Measurements from ENCODE around the gene BRINP1.

Gene BRINP1

GRCh38 chr9:119157196-119157595, 212.0 kb downstream of the BRINP1 start:
- no peak overlapping the region for H3K4me3 ChIP-seq (ENCODE audit: control insufficient read depth, low read depth, low read length)
- no peak for DNase-seq (ENCODE audit: low read depth)
- TF ChIP-seq, protein P1, sequence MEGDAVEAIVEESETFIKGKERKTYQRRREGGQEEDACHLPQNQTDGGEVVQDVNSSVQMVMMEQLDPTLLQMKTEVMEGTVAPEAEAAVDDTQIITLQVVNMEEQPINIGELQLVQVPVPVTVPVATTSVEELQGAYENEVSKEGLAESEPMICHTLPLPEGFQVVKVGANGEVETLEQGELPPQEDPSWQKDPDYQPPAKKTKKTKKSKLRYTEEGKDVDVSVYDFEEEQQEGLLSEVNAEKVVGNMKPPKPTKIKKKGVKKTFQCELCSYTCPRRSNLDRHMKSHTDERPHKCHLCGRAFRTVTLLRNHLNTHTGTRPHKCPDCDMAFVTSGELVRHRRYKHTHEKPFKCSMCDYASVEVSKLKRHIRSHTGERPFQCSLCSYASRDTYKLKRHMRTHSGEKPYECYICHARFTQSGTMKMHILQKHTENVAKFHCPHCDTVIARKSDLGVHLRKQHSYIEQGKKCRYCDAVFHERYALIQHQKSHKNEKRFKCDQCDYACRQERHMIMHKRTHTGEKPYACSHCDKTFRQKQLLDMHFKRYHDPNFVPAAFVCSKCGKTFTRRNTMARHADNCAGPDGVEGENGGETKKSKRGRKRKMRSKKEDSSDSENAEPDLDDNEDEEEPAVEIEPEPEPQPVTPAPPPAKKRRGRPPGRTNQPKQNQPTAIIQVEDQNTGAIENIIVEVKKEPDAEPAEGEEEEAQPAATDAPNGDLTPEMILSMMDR (conservative IDR thresholded peaks at IDR 0.05; ENCODE audit: control insufficient read depth, insufficient read depth, low read depth, low read length) = no peak

GRCh38 chr9:119156354-119156753, 212.9 kb downstream of the BRINP1 start:
- DNase-seq (ENCODE audit: low read depth) = no peak
- TF ChIP-seq, protein P1 (conservative IDR thresholded peaks at IDR 0.05; ENCODE audit: control insufficient read depth, insufficient read depth, low read depth, low read length) = no peak
- no peak overlapping the region for H3K4me3 ChIP-seq (ENCODE audit: control insufficient read depth, low read depth, low read length)

DNA sequence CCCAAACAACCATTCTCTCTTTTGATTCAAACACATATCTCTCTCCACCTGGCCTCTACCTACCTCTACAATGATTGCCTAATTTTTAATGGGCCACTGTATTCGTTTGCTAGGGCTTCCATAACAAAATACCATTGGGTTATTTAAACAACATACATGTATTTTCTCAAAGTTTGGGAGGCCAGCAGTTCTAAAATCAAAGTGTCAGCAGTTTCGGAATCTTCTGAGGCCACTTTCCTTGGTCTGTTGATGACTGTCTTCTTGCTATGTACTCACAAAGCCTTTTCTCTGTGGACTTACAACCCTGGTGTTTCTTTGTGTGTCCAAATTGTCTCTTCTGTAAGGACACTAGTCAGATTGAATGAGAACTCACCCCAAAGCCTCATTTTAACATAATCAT, 214.7 kb downstream of the BRINP1 start:
- TF ChIP-seq, protein P1 (conservative IDR thresholded peaks at IDR 0.05; ENCODE audit: control insufficient read depth, insufficient read depth, low read depth, low read length) = no peak
- H3K4me3 ChIP-seq (ENCODE audit: control insufficient read depth, low read depth, low read length) = no peak overlapping the region
- no peak for DNase-seq (ENCODE audit: low read depth)

DNA sequence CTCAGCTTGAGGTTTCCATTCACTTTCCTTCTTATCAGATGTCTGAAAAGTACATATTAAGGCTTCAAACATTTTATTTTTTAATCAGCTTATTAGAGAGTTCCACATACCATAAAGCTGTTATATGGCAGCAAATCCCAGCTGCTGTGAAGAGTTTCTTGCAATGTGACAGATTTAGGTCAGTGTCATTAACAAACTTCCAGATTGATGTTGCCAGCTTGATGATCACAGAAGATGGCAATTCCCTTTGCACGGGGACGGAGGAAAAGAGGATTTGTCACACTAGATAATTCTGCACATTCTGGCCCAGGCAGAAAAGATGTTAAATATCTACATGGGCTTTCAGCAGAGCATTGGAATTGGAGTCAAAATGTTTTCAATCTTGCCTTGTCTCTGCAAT, 215.8 kb downstream of the BRINP1 start:
- DNase-seq (ENCODE audit: low read depth) = no peak
- TF ChIP-seq, protein P1 (conservative IDR thresholded peaks at IDR 0.05; ENCODE audit: control insufficient read depth, insufficient read depth, low read depth, low read length) = no peak
- no peak overlapping the region for H3K4me3 ChIP-seq (ENCODE audit: control insufficient read depth, low read depth, low read length)

- TF ChIP-seq, protein P1 (conservative IDR thresholded peaks at IDR 0.05; ENCODE audit: control insufficient read depth, insufficient read depth, low read depth, low read length) = no peak
- DNase-seq (ENCODE audit: low read depth) = no peak
- no peak overlapping the region for H3K4me3 ChIP-seq (ENCODE audit: control insufficient read depth, low read depth, low read length)
Observed at GRCh38 chr9:119148855-119149254, 220.4 kb downstream of the BRINP1 start.

GRCh38 chr9:119137479-119137878, 231.8 kb downstream of the BRINP1 start:
- TF ChIP-seq, protein P1 (conservative IDR thresholded peaks at IDR 0.05; ENCODE audit: control insufficient read depth, insufficient read depth, low read depth, low read length) = no peak
- no peak overlapping the region for H3K4me3 ChIP-seq (ENCODE audit: control insufficient read depth, low read depth, low read length)
- no peak for DNase-seq (ENCODE audit: low read depth)

- DNase-seq (ENCODE audit: low read depth) = no peak
- TF ChIP-seq, protein P1 (conservative IDR thresholded peaks at IDR 0.05; ENCODE audit: control insufficient read depth, insufficient read depth, low read depth, low read length) = no peak
- no peak overlapping the region for H3K4me3 ChIP-seq (ENCODE audit: control insufficient read depth, low read depth, low read length)
Observed at GRCh38 chr9:119126040-119126439, 243.2 kb downstream of the BRINP1 start.

All from fibroblast of mammary gland (primary cell).